IMR-90 (cell line): ENCODE measurements around the gene CSAD.
"Not testable (repeated sequence)": the region's sequence is repeated elsewhere in the genome, so short reads cannot be mapped to it uniquely, and the experiment has no call there.

Source experiments
- CEBPB ChIP-seq: IDR thresholded peaks from 2 replicates; pipeline ENCODE4 v1.6.1; 2012; ENCODE audit warnings: low read depth, low read length, improper control_type of control experiment
- CTCF ChIP-seq: conservative IDR thresholded peaks from 2 replicates; pipeline ENCODE4 v1.5.1; 2012; ENCODE audit warnings: mild to moderate bottlenecking, low read depth, low read length, improper control_type of control experiment
- FOS ChIP-seq: fragments of 150-350 bp; IDR thresholded peaks from 2 replicates; pipeline ENCODE4 v1.6.1; 2016; ENCODE audit warnings: low read depth, low read length
- MAZ ChIP-seq: IDR thresholded peaks from 2 replicates; pipeline ENCODE4 v1.6.1; 2012; ENCODE audit warnings: low read depth, mild to moderate bottlenecking, low read length, improper control_type of control experiment, moderate library complexity, borderline replicate concordance
- RCOR1 ChIP-seq: IDR thresholded peaks from 2 replicates; pipeline ENCODE4 v1.6.1; 2012; ENCODE audit warnings: mild to moderate bottlenecking, low read length, improper control_type of control experiment; ENCODE audit not compliant: insufficient replicate concordance
- SMC3 ChIP-seq: fragments of 150-350 bp; IDR thresholded peaks from 2 replicates; pipeline ENCODE4 v1.6.1; 2016; ENCODE audit warnings: low read depth, mild to moderate bottlenecking, antibody characterized with exemption, low read length, moderate library complexity

- not testable (repeated sequence) for TF ChIP-seq MAZ, RCOR1, FOS, CTCF, CEBPB, SMC3
Measured at GRCh38 chr12:53177447-53177846, 3.3 kb downstream of the CSAD start.
